ENCODE results near the gene FGF19. TPM values are rescaled to one million over a fixed set of nuclear protein-coding genes. Genes with fewer than 3 reads are reported as not detected.

The FGF19 gene
- total RNA-seq, 3 donors from 2014 or later = not detected

- Histone ChIP-seq H3K4me3 (no peak overlapping the region), H3K9me3 (peaks cover 0 to 5% of the 10 kb centered on the region in 2 donors), H3K27me3 (peaks cover 0 to 7% of the 10 kb centered on the region in 2 donors), H3K36me3 (no peaks in the 10 kb centered on the region), H3K4me1 (no peaks in the 10 kb centered on the region), H3K27ac (no peak overlapping the region)
- no peak for DNase-seq (ENCODE audit: low spot score in 2 of 2)
- TF ChIP-seq POLR2A (IDR thresholded peaks at IDR 0.05) (no peak), POLR2AphosphoS5 (IDR thresholded peaks at IDR 0.05) (no peak), CTCF (IDR thresholded peaks at IDR 0.05) (no peak)
- intact Hi-C loops (cut with DNase I; ENCODE audit: low total_unique reads) = no loop called here
These were observed 40.6 kb upstream of the FGF19 start for GRCh38 chr11:69744435-69744834.

- DNase-seq (ENCODE audit: low spot score in 2 of 2) = no peak
- H3K27ac ChIP-seq = no peak overlapping the region
- H3K9me3 ChIP-seq = peaks cover 19 to 28% of the 10 kb centered on the region in 2 donors
- no peak for TF ChIP-seq CTCF (IDR thresholded peaks at IDR 0.05)
- TF ChIP-seq POLR2AphosphoS5 (IDR thresholded peaks at IDR 0.05) = no peak
- TF ChIP-seq POLR2A (IDR thresholded peaks at IDR 0.05) = no peak
- H3K36me3 ChIP-seq = no peaks in the 10 kb centered on the region
- H3K27me3 ChIP-seq = no peaks in the 10 kb centered on the region
- intact Hi-C loops (cut with DNase I; ENCODE audit: low total_unique reads) = no loop called here
- H3K4me1 ChIP-seq = no peaks in the 10 kb centered on the region
- no peak overlapping the region for H3K4me3 ChIP-seq
These were observed 31.0 kb upstream of the FGF19 start for GRCh38 chr11:69734841-69735240.

GRCh38 chr11:69734367-69734766, 30.5 kb upstream of the FGF19 start:
- DNase-seq (ENCODE audit: low spot score in 2 of 2) = no peak
- H3K36me3 ChIP-seq = no peaks in the 10 kb centered on the region
- no peak overlapping the region for H3K27ac ChIP-seq
- no peak overlapping the region for H3K4me3 ChIP-seq
- no peaks in the 10 kb centered on the region for H3K4me1 ChIP-seq
- H3K9me3 ChIP-seq = peaks cover 19 to 26% of the 10 kb centered on the region in 2 donors
- TF ChIP-seq POLR2AphosphoS5 (IDR thresholded peaks at IDR 0.05) (no peak), CTCF (IDR thresholded peaks at IDR 0.05) (no peak)
- intact Hi-C loops (cut with DNase I; ENCODE audit: low total_unique reads) = no loop called here
- no peaks in the 10 kb centered on the region for H3K27me3 ChIP-seq

GRCh38 chr11:69732910-69733309, 29.1 kb upstream of the FGF19 start:
- peaks cover 7 to 13% of the 10 kb centered on the region in 2 donors for H3K9me3 ChIP-seq
- H3K27ac ChIP-seq = no peak overlapping the region
- H3K4me1 ChIP-seq = no peaks in the 10 kb centered on the region
- no peak for DNase-seq (ENCODE audit: low spot score in 2 of 2)
- H3K36me3 ChIP-seq = no peaks in the 10 kb centered on the region
- H3K27me3 ChIP-seq = peaks cover 0 to 10% of the 10 kb centered on the region in 2 donors
- no peak overlapping the region for H3K4me3 ChIP-seq
- TF ChIP-seq POLR2AphosphoS5 (IDR thresholded peaks at IDR 0.05) (no peak), POLR2A (IDR thresholded peaks at IDR 0.05) (no peak), CTCF (IDR thresholded peaks at IDR 0.05) (no peak)
- intact Hi-C loops (cut with DNase I; ENCODE audit: low total_unique reads) = no loop called here

- Histone ChIP-seq H3K4me3 (no peak overlapping the region), H3K27me3 (peaks cover 3 to 10% of the 10 kb centered on the region in 2 donors), H3K27ac (no peak overlapping the region), H3K9me3 (peaks cover 7 to 13% of the 10 kb centered on the region in 2 donors), H3K36me3 (no peaks in the 10 kb centered on the region), H3K4me1 (no peaks in the 10 kb centered on the region)
- no peak for DNase-seq (ENCODE audit: low spot score in 2 of 2)
- TF ChIP-seq POLR2AphosphoS5 (IDR thresholded peaks at IDR 0.05) (no peak), POLR2A (IDR thresholded peaks at IDR 0.05) (no peak), CTCF (IDR thresholded peaks at IDR 0.05) (no peak)
- intact Hi-C loops (cut with DNase I; ENCODE audit: low total_unique reads) = no loop called here
These were observed 27.3 kb upstream of the FGF19 start for GRCh38 chr11:69731110-69731509.

All from breast epithelium (tissue), 4 donors.